Mesothelial cell of epicardium (in vitro differentiated cells): Measurements from ENCODE around the gene CHRNG. TPM values are rescaled to one million over a fixed set of nuclear protein-coding genes. Genes with fewer than 3 reads are reported as not detected.

Experiments used
- DNase-seq, 2 experiments: peaks; one replicate each; pipeline ENCODE4 v3.0.0; 2021; ENCODE audit warnings: low spot score in 2 of 2; ENCODE audit not compliant: unreplicated experiment in 2 of 2
- H3K27ac Mint-ChIP-seq: 2 replicates; pipeline ENCODE4 v1.8.0; 2021; ENCODE audit warnings: mixed read lengths
- H3K27me3 Mint-ChIP-seq: 2 replicates; pipeline ENCODE4 v1.8.0; 2021; ENCODE audit warnings: low read depth, mixed read lengths
- H3K36me3 Mint-ChIP-seq: 2 replicates; pipeline ENCODE4 v1.8.0; 2021; ENCODE audit warnings: mixed read lengths
- H3K4me1 Mint-ChIP-seq: 2 replicates; pipeline ENCODE4 v1.8.0; 2021; ENCODE audit warnings: mixed read lengths
- H3K4me3 Mint-ChIP-seq: 2 replicates; pipeline ENCODE4 v1.8.0; 2021; ENCODE audit warnings: mild to moderate bottlenecking, moderate library complexity, mixed read lengths
- H3K9me3 Mint-ChIP-seq: 2 replicates; pipeline ENCODE4 v1.8.0; 2021; ENCODE audit warnings: mixed read lengths
- CTCF ChIP-seq: fragments of 200-600 bp; sonication (generic); IDR thresholded peaks from one replicate; pipeline ENCODE4 v1.5.0; 2021; ENCODE audit warnings: antibody characterized with exemption; ENCODE audit not compliant: unreplicated experiment
- total RNA-seq: library from RNA; stranded (reverse); gene quantifications from 3 replicates; pipeline ENCODE4 v1.2.1, GENCODE V29; 2021

CHRNG gene
- total RNA-seq, 1 donor from 2014 or later: not detected

GRCh38 chr2:232544674-232545073, 5.2 kb downstream of the CHRNG start:
- Mint-ChIP-seq H3K27ac (no peak overlapping the region), H3K36me3 (peaks cover 41% of the 10 kb centered on the region), H3K4me1 (peaks cover 4% of the 10 kb centered on the region), H3K27me3 (no peaks in the 10 kb centered on the region), H3K9me3 (peaks cover 21% of the 10 kb centered on the region), H3K4me3 (no peak overlapping the region)
- no peak for DNase-seq
- TF ChIP-seq CTCF: no peak

- Mint-ChIP-seq H3K4me1 (peaks cover 8% of the 10 kb centered on the region), H3K4me3 (no peak overlapping the region), H3K27ac (no peak overlapping the region), H3K27me3 (no peaks in the 10 kb centered on the region), H3K9me3 (peaks cover 23% of the 10 kb centered on the region), H3K36me3 (peaks cover 42% of the 10 kb centered on the region)
- TF ChIP-seq CTCF: no peak
- no peak for DNase-seq
These were observed 6.3 kb downstream of the CHRNG start for GRCh38 chr2:232545511-232546375.

GRCh38 chr2:232547991-232548390, 8.5 kb downstream of the CHRNG start:
- no peak for DNase-seq
- no peak for TF ChIP-seq CTCF
- Mint-ChIP-seq H3K4me1 (peaks cover 20% of the 10 kb centered on the region), H3K27ac (no peak overlapping the region), H3K9me3 (peaks cover 23% of the 10 kb centered on the region), H3K27me3 (no peaks in the 10 kb centered on the region), H3K36me3 (peaks cover 42% of the 10 kb centered on the region), H3K4me3 (no peak overlapping the region)

- Mint-ChIP-seq H3K9me3 (peaks cover 23% of the 10 kb centered on the region), H3K4me1 (peaks cover 20% of the 10 kb centered on the region), H3K27ac (peak overlapping the region; percentile 99), H3K27me3 (no peaks in the 10 kb centered on the region), H3K36me3 (peaks cover 37% of the 10 kb centered on the region), H3K4me3 (peak overlapping the region; percentile 96)
- DNase-seq: no peak
- no peak for TF ChIP-seq CTCF
These were observed 10.3 kb downstream of the CHRNG start for GRCh38 chr2:232549655-232550353.

- Mint-ChIP-seq H3K9me3 (peaks cover 23% of the 10 kb centered on the region), H3K4me3 (peak within 1 kb of the TSS; percentile 96), H3K4me1 (peaks cover 20% of the 10 kb centered on the region), H3K36me3 (peaks cover 36% of the 10 kb centered on the region), H3K27ac (peak within 1 kb of the TSS; percentile 99), H3K27me3 (no peaks in the 10 kb centered on the region)
- TF ChIP-seq CTCF: no peak
- peak; percentile 84 to 92 for DNase-seq
These were observed 11.1 kb downstream of the CHRNG start, which contains the start of the genes EIF4E2 and TIGD1 for GRCh38 chr2:232550354-232551249. TSS of gene EIF4E2 (plus strand) at chr2:232550689. CDS start at chr2:232550725, 36 bp downstream. TSS of gene TIGD1 (minus strand) at chr2:232550557. CDS start at chr2:232549882, 675 bp downstream.
